22Rv1 (cell line): ENCODE data around the gene PARS2.

Experiments
- H3K27ac ChIP-seq: fragments of 450-650 bp; 2 replicates; pipeline ENCODE4 v1.5.1; 2017
- ZFX ChIP-seq: fragments of 450-650 bp; IDR thresholded peaks from 2 replicates; pipeline ENCODE4 v1.6.1; 2017; ENCODE audit warnings: antibody characterized with exemption, borderline replicate concordance
- TF ChIP-seq, protein P1 (sequence below): fragments of 450-650 bp; IDR thresholded peaks from 2 replicates; pipeline ENCODE4 v1.5.1; 2017; ENCODE audit warnings: mild to moderate bottlenecking

PARS2 gene

DNA sequence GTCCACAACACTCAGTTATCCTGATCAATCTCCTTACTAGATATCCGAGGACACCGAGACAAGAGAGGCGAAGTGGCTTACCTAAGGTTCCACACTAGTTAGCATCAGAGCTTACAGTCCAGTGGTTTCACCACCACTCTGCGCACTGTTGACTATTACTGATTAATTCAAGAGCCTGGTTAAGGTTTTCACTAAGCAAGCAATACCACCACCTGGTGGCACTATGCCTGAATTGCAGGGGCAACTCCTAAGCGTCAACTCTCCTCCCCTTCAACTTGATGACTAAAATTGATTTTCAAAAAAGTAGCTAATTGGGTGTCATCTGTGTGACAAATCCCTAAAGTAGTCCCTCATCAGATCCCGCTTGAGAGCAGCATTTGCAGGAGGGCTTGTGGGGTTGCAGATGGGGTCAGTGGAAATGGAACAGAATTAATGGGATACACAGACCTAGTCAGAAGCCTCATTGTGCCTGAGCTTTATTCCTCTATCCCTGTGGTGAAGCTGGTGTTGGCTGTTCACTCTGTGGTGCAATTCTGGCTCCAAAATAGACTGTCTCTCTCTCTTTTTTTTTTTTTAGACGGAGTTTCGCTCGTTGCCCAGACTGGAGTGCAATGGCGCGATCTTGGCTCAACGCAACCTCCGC lies 27.7 kb upstream of the PARS2 start:
- H3K27ac ChIP-seq: no peak overlapping the region
- TF ChIP-seq, protein P1, sequence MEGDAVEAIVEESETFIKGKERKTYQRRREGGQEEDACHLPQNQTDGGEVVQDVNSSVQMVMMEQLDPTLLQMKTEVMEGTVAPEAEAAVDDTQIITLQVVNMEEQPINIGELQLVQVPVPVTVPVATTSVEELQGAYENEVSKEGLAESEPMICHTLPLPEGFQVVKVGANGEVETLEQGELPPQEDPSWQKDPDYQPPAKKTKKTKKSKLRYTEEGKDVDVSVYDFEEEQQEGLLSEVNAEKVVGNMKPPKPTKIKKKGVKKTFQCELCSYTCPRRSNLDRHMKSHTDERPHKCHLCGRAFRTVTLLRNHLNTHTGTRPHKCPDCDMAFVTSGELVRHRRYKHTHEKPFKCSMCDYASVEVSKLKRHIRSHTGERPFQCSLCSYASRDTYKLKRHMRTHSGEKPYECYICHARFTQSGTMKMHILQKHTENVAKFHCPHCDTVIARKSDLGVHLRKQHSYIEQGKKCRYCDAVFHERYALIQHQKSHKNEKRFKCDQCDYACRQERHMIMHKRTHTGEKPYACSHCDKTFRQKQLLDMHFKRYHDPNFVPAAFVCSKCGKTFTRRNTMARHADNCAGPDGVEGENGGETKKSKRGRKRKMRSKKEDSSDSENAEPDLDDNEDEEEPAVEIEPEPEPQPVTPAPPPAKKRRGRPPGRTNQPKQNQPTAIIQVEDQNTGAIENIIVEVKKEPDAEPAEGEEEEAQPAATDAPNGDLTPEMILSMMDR: peak; percentile 72
- TF ChIP-seq ZFX: no peak

- TF ChIP-seq, protein P1: no peak
- TF ChIP-seq ZFX: no peak
- no peak overlapping the region for H3K27ac ChIP-seq
Measured at GRCh38 chr1:54788459-54788858, 24.1 kb upstream of the PARS2 start.

- TF ChIP-seq, protein P1: no peak
- no peak for TF ChIP-seq ZFX
Measured at GRCh38 chr1:54787604-54788003, 23.3 kb upstream of the PARS2 start.

DNA sequence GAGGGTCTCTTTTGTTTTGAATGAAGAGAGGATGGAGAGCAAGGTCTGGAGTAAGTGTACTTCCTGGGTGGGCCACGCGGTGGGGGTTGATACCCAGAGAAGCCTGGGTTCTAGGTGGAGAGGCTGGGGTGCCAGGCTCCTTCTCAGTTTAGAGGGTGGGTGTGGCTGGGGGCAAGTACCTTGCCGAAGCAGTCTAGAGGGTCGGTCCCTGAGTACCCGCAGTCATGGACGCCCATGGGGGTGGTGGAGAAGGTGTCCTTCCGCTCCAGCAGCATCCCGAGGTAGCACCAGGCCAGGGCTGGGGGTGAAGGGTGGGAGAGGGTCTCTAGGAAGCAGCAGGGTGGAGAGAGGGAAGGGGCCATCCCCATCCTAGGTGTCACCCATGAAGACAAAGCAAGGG lies 22.5 kb upstream of the PARS2 start:
- no peak overlapping the region for H3K27ac ChIP-seq
- TF ChIP-seq ZFX: no peak
- TF ChIP-seq, protein P1: no peak

More at GRCh38 chr1:54787604-54788003, 23.3 kb upstream of the PARS2 start:
- no peak overlapping the region for H3K27ac ChIP-seq

- H3K27ac ChIP-seq: no peak overlapping the region
- TF ChIP-seq, protein P1: no peak
- TF ChIP-seq ZFX: no peak
Measured at GRCh38 chr1:54784066-54784465, 19.7 kb upstream of the PARS2 start.

- H3K27ac ChIP-seq: no peak overlapping the region
- TF ChIP-seq ZFX: no peak
Measured at GRCh38 chr1:54782588-54782987, 18.3 kb upstream of the PARS2 start.

DNA sequence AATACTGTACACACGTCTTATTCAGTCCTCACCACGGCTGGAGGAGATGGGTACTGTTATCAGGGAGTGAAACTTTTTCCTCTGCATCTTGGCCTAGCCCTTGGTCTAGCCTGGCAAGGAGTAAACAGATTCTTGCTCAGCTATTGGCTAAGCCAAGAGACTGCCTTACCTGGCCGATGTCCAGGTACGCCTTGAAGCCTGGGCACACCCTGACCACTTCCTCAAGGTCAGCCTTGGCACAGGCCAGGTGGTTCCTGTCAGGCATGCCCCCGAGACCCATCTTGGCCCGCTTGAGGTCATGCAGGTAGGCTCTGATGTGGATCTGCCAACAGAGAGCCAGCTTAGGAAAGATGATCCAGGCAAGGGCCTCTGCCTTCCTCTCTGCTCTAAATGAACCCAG lies 17.8 kb upstream of the PARS2 start:
- TF ChIP-seq ZFX: no peak
- TF ChIP-seq, protein P1: no peak

GRCh38 chr1:54781023-54781723 lies 16.9 kb upstream of the PARS2 start:
- TF ChIP-seq ZFX: no peak
- TF ChIP-seq, protein P1: no peak
- H3K27ac ChIP-seq: no peak overlapping the region

More for the DNA sequence above, 17.8 kb upstream of the PARS2 start:
- H3K27ac ChIP-seq: no peak overlapping the region
